K562 (cell line): ENCODE measurements around the gene SLC39A7. TPM values are rescaled to one million over a fixed set of nuclear protein-coding genes. Genes with fewer than 3 reads are reported as not detected.

Experiments used
- CTBP1 ChIP-seq: fragments of 450-650 bp; IDR thresholded peaks from 2 replicates; pipeline ENCODE4 v1.6.1; 2016; ENCODE audit warnings: borderline replicate concordance
- ELF2 ChIP-seq: fragments of 250-450 bp; sonication (Bioruptor Pico); IDR thresholded peaks from 2 replicates; pipeline ENCODE4 v1.5.0; 2021; ENCODE audit warnings: mild to moderate bottlenecking
- ETV5 ChIP-seq: sonication (generic); formaldehyde crosslinking; IDR thresholded peaks from 2 replicates; pipeline ENCODE4 v1.4.0; 2020; ENCODE audit warnings: low read depth, mild to moderate bottlenecking, missing genetic modification reagents
- FOXP1 ChIP-seq: sonication (generic); formaldehyde crosslinking; IDR thresholded peaks from 2 replicates; pipeline ENCODE4 v1.8.0; 2022; ENCODE audit warnings: mild to moderate bottlenecking, missing genetic modification reagents
- GTF2F1 ChIP-seq: IDR thresholded peaks from 2 replicates; pipeline ENCODE4 v1.6.1; 2011; ENCODE audit warnings: low read depth, low read length, improper control_type of control experiment
- HMBOX1 ChIP-seq: sonication (generic); IDR thresholded peaks from 2 replicates; pipeline ENCODE4 v1.6.1; 2016
- HNRNPH1 ChIP-seq: fragments of 200-400 bp; formaldehyde crosslinking; optimal IDR thresholded peaks from 2 replicates; pipeline ENCODE3; 2017; ENCODE audit warnings: low read depth, mild to moderate bottlenecking, low read length, moderate library complexity
- MYNN ChIP-seq, 2 experiments: sonication (generic); formaldehyde crosslinking in 1 of 2; IDR thresholded peaks; 2 replicates each; pipeline versions ENCODE4 v1.5.0 to v1.6.1; 2016 to 2020; ENCODE audit warnings: antibody characterized with exemption in 1 of 2, missing genetic modification reagents in 1 of 2
- NONO ChIP-seq, 2 experiments: fragments of 200-400 bp in 1 of 2; fragments of 450-650 bp in 1 of 2; formaldehyde crosslinking in 1 of 2; IDR thresholded peaks; 2 replicates each; pipeline ENCODE4 v1.6.1; 2017; ENCODE audit warnings: low read depth in 2 of 2, mild to moderate bottlenecking in 2 of 2, moderate library complexity in 2 of 2, low read length in 1 of 2
- NUFIP1 ChIP-seq: fragments of 450-650 bp; IDR thresholded peaks from 2 replicates; pipeline ENCODE4 v1.6.1; 2018; ENCODE audit not compliant: partially characterized antibody
- PATZ1 ChIP-seq: fragments of 250-450 bp; sonication (Bioruptor Pico); IDR thresholded peaks from 2 replicates; pipeline ENCODE4 v1.5.0; 2020; ENCODE audit warnings: mild to moderate bottlenecking, borderline replicate concordance
- SMARCE1 ChIP-seq: fragments of 450-650 bp; IDR thresholded peaks from 2 replicates; pipeline ENCODE4 v1.7.1; 2016; ENCODE audit warnings: mild to moderate bottlenecking
- ZNF23 ChIP-seq: fragments of 250-450 bp; sonication (Bioruptor Pico); IDR thresholded peaks from 2 replicates; pipeline ENCODE4 v1.4.0; 2020; ENCODE audit warnings: mild to moderate bottlenecking
- ZNF511 ChIP-seq: sonication (generic); formaldehyde crosslinking; IDR thresholded peaks from 2 replicates; pipeline ENCODE4 v1.8.0; 2022; ENCODE audit warnings: mild to moderate bottlenecking, missing genetic modification reagents
- ZNF551 ChIP-seq: fragments of 250-450 bp; sonication (Bioruptor Pico); IDR thresholded peaks from 2 replicates; pipeline ENCODE4 v1.5.0; 2021; ENCODE audit warnings: mild to moderate bottlenecking, moderate library complexity
- polyA plus RNA-seq, 8 experiments: library from polyadenylated mRNA; depleted of rRNA in 4 of 8; stranded (reverse) in 5 of 8; unstranded in 3 of 8; fragments of >200 nt; fragmentation: Nextera tagmentation in 2 of 8; fragmentation: Illumina TruSeq in 1 of 8; extraction: Ambion mirVana in 2 of 8; extraction: Trizol in 1 of 8; gene quantifications; 2 replicates each; pipeline versions ENCODE4 v1.2.1 to v1.2.3, GENCODE V29; 2011 to 2014; ENCODE audit warnings: inconsistent platforms in 1 of 8, missing spikeins in 1 of 8
- total RNA-seq, 7 experiments: library from RNA; depleted of rRNA in 6 of 7; stranded (reverse); fragments of >200 nt in 6 of 7; fragmentation: Illumina TruSeq in 2 of 7; extraction: Trizol in 2 of 7; gene quantifications; 2 replicates each; pipeline versions ENCODE4 v1.2.1 to v1.2.3, GENCODE V29; 2011 to 2021; ENCODE audit warnings: low replicate concordance in 1 of 7
- TF ChIP-seq, protein P1 (sequence below), 2 experiments: IDR thresholded peaks in 1 of 2; conservative IDR thresholded peaks in 1 of 2; 2 replicates each; pipeline ENCODE4 v1.6.1; 2016; ENCODE audit warnings: low read depth in 2 of 2, mild to moderate bottlenecking in 1 of 2, missing compliant biosample characterization in 1 of 2, missing genetic modification characterization in 1 of 2, moderate library complexity in 1 of 2
- TF ChIP-seq, protein P2 (sequence below): fragments of 450-650 bp; conservative IDR thresholded peaks from 2 replicates; pipeline ENCODE4 v1.6.1; 2016; ENCODE audit warnings: missing genetic modification characterization, low read depth, mild to moderate bottlenecking, missing compliant biosample characterization, moderate library complexity
- TF ChIP-seq, protein P3 (sequence below): conservative IDR thresholded peaks from 2 replicates; pipeline ENCODE4 v1.6.1; 2011; ENCODE audit warnings: low read depth, mild to moderate bottlenecking, low read length; ENCODE audit not compliant: control insufficient read depth

SLC39A7 gene
- total and polyA plus RNA-seq, 9 of the 15 experiments (the other 6 are each of a cell fraction or from before 2014, with no cell fraction given) = 21.7 to 169 (median 121) TPM

GRCh38 chr6:33205191-33206026, 4.7 kb downstream of the SLC39A7 start (continued):
- TF ChIP-seq, protein P1, sequence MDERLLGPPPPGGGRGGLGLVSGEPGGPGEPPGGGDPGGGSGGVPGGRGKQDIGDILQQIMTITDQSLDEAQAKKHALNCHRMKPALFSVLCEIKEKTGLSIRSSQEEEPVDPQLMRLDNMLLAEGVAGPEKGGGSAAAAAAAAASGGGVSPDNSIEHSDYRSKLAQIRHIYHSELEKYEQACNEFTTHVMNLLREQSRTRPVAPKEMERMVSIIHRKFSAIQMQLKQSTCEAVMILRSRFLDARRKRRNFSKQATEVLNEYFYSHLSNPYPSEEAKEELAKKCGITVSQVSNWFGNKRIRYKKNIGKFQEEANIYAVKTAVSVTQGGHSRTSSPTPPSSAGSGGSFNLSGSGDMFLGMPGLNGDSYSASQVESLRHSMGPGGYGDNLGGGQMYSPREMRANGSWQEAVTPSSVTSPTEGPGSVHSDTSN (CRISPR knock-in tag; IDR thresholded peaks at IDR 0.05; ENCODE audit: low read depth) = no peak
- TF ChIP-seq, protein P1 (tag; conservative IDR thresholded peaks at IDR 0.05; ENCODE audit: low read depth) = no peak
- TF ChIP-seq SMARCE1 = peak; percentile 47; the same call in 1 of the 2 replicates
- no peak for TF ChIP-seq ELF2 (CRISPR knock-in tag)
- TF ChIP-seq ZNF511 (CRISPR knock-in tag) = 0 out of 2 replicates have a peak, but pooled peaks have one; percentile 14
- no peak for TF ChIP-seq ETV5 (CRISPR knock-in tag)
- TF ChIP-seq, protein P2, sequence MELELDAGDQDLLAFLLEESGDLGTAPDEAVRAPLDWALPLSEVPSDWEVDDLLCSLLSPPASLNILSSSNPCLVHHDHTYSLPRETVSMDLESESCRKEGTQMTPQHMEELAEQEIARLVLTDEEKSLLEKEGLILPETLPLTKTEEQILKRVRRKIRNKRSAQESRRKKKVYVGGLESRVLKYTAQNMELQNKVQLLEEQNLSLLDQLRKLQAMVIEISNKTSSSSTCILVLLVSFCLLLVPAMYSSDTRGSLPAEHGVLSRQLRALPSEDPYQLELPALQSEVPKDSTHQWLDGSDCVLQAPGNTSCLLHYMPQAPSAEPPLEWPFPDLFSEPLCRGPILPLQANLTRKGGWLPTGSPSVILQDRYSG (tag) = no peak
- TF ChIP-seq GTF2F1 = no peak
- TF ChIP-seq NONO (IDR thresholded peaks at IDR 0.05; ENCODE audit: low read depth in 2 of 2, low read length in 1 of 2) = no peak
- TF ChIP-seq NUFIP1 = no peak
- no peak for TF ChIP-seq ZNF23 (CRISPR knock-in tag)
- TF ChIP-seq CTBP1 = peak; percentile 73
- TF ChIP-seq, protein P3, sequence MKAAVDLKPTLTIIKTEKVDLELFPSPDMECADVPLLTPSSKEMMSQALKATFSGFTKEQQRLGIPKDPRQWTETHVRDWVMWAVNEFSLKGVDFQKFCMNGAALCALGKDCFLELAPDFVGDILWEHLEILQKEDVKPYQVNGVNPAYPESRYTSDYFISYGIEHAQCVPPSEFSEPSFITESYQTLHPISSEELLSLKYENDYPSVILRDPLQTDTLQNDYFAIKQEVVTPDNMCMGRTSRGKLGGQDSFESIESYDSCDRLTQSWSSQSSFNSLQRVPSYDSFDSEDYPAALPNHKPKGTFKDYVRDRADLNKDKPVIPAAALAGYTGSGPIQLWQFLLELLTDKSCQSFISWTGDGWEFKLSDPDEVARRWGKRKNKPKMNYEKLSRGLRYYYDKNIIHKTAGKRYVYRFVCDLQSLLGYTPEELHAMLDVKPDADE = no peak
- TF ChIP-seq FOXP1 (CRISPR knock-in tag) = no peak
- TF ChIP-seq ZNF551 (CRISPR knock-in tag) = no peak
- TF ChIP-seq HNRNPH1 = no peak
- TF ChIP-seq HMBOX1 = no peak
- no peak for TF ChIP-seq MYNN (IDR thresholded peaks at IDR 0.05)
- TF ChIP-seq MYNN (CRISPR knock-in tag; IDR thresholded peaks at IDR 0.05) = no peak
- TF ChIP-seq PATZ1 (CRISPR knock-in tag) = no peak
